PC-9 (cell line): ENCODE data around the gene C9. TPM values are rescaled to one million over a fixed set of nuclear protein-coding genes. Genes with fewer than 3 reads are reported as not detected.

Experiments
- BruUV-seq: library from RNA; stranded (reverse); fragments of 400-500 nt; replicated peaks from 2 replicates; lab custom pipeline; 2021; lab: Mats Ljungman, UMichigan
- CTCF ChIA-PET: fragments of 300-600 bp; sonication (Branson Sonifier 250); formaldehyde crosslinking; loops from one replicate; lab custom pipeline; 2022; ENCODE audit warnings: antibody characterized with exemption; lab: Charles Lee
- POLR2A ChIA-PET: fragments of 300-600 bp; sonication (Branson Sonifier 250); formaldehyde crosslinking; loops from one replicate; lab custom pipeline; 2022; ENCODE audit warnings: antibody characterized with exemption; ENCODE audit not compliant: unreplicated experiment; lab: Charles Lee
- DNase-seq, 2 experiments: peaks; one replicate each; pipeline versions ENCODE4 v3.0.0 to v3.0.0-alpha.2; 2015 to 2022; ENCODE audit warnings: mixed read lengths in 1 of 2
- H2AFZ ChIP-seq: fragments of 200-600 bp; sonication (generic); 2 replicates; pipeline ENCODE4 v1.8.1; 2017; ENCODE audit warnings: antibody characterized with exemption
- H3F3A ChIP-seq: fragments of 200-600 bp; sonication (generic); 2 replicates; pipeline ENCODE4 v1.8.1; 2017; ENCODE audit warnings: antibody characterized with exemption, mild to moderate bottlenecking, low read depth; ENCODE audit not compliant: insufficient read depth
- H3K27ac ChIP-seq: fragments of 200-600 bp; sonication (generic); 2 replicates; pipeline ENCODE4 v1.6.1; 2016; ENCODE audit warnings: mixed run types
- H3K27me3 ChIP-seq: fragments of 200-600 bp; sonication (generic); 2 replicates; pipeline ENCODE4 v1.6.1; 2016; ENCODE audit warnings: low read depth, mixed run types; ENCODE audit not compliant: insufficient read depth
- H3K36me3 ChIP-seq: fragments of 200-600 bp; sonication (generic); 2 replicates; pipeline ENCODE4 v1.6.1; 2016; ENCODE audit warnings: low read depth, mixed run types
- H3K4me1 ChIP-seq: fragments of 200-600 bp; sonication (generic); replicated peaks from 2 replicates; pipeline ENCODE4 v1.6.1; 2016; ENCODE audit warnings: mixed run types; ENCODE audit not compliant: insufficient read depth
- H3K4me2 ChIP-seq: fragments of 200-600 bp; sonication (generic); 2 replicates; pipeline ENCODE4 v1.6.1; 2017; ENCODE audit warnings: mixed run types
- H3K4me3 ChIP-seq: fragments of 200-600 bp; sonication (generic); 2 replicates; pipeline ENCODE4 v1.6.1; 2016; ENCODE audit warnings: mixed run types
- H3K79me2 ChIP-seq: fragments of 200-600 bp; sonication (generic); 2 replicates; pipeline ENCODE4 v1.6.1; 2017; ENCODE audit warnings: low read depth, mixed run types
- H3K9me2 ChIP-seq: fragments of 200-600 bp; sonication (generic); 2 replicates; pipeline ENCODE4 v1.8.1; 2017; ENCODE audit warnings: mild to moderate bottlenecking; ENCODE audit not compliant: insufficient read depth
- H3K9me3 ChIP-seq: fragments of 200-600 bp; sonication (generic); 2 replicates; pipeline ENCODE4 v1.8.1; 2016; ENCODE audit warnings: low read depth; ENCODE audit not compliant: insufficient read depth
- H4K20me1 ChIP-seq: fragments of 200-600 bp; sonication (generic); 2 replicates; pipeline ENCODE4 v1.8.1; 2017; ENCODE audit not compliant: insufficient read depth
- EZH2 ChIP-seq: fragments of 200-600 bp; sonication (generic); IDR thresholded peaks from 2 replicates; pipeline ENCODE4 v1.8.0; 2017; ENCODE audit warnings: antibody characterized with exemption, low read depth
- intact Hi-C: fragments of 100-400 bp; cut with micrococcal nuclease; formaldehyde crosslinking; loops from one replicate; pipeline ENCODE4 v1.10.0; 2022; ENCODE audit not compliant: unreplicated experiment
- total RNA-seq: library from RNA; stranded (reverse); gene quantifications from 2 replicates; pipeline ENCODE4 v1.2.3, GENCODE V29; 2021
- TF ChIP-seq, protein P1 (sequence below): fragments of 200-600 bp; sonication (generic); conservative IDR thresholded peaks from 2 replicates; pipeline ENCODE4 v1.6.1; 2017; ENCODE audit warnings: mixed run types, antibody characterized with exemption, mild to moderate bottlenecking, moderate library complexity

The C9 gene
- total RNA-seq, 1 experiment from 2014 or later = not detected

DNA sequence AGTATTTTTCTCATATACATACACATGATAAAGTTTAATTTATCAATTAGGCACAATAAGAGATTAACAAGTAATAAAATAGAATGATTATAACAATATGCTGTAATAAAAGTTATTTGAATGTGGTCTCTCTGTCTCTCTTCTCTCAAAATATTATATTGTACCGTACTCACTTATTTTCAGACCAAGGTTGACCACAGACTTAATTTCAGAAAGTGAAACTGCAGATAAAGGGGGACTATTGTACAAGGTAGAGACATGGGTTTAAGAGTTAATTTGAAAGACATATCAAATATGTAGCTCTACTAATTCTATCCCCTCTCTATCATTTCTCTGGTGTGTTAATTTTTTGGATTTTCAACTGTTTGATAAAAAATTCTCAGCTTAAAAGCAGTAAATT lies 20.0 kb upstream of the C9 start:
- H3K9me2 ChIP-seq = peaks cover 7% of the 10 kb centered on the region; the same call in 1 of the 2 replicates
- H3K9me3 ChIP-seq = no peaks in the 10 kb centered on the region
- CTCF ChIA-PET = no interaction called here
- no peak overlapping the region for H3K27ac ChIP-seq
- TF ChIP-seq, protein P1, sequence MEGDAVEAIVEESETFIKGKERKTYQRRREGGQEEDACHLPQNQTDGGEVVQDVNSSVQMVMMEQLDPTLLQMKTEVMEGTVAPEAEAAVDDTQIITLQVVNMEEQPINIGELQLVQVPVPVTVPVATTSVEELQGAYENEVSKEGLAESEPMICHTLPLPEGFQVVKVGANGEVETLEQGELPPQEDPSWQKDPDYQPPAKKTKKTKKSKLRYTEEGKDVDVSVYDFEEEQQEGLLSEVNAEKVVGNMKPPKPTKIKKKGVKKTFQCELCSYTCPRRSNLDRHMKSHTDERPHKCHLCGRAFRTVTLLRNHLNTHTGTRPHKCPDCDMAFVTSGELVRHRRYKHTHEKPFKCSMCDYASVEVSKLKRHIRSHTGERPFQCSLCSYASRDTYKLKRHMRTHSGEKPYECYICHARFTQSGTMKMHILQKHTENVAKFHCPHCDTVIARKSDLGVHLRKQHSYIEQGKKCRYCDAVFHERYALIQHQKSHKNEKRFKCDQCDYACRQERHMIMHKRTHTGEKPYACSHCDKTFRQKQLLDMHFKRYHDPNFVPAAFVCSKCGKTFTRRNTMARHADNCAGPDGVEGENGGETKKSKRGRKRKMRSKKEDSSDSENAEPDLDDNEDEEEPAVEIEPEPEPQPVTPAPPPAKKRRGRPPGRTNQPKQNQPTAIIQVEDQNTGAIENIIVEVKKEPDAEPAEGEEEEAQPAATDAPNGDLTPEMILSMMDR = no peak
- TF ChIP-seq EZH2 = no peak
- H2AFZ ChIP-seq = no peak overlapping the region
- no peak overlapping the region for H3K4me2 ChIP-seq
- H3K4me3 ChIP-seq = no peak overlapping the region
- BruUV-seq = no TSS peak
- peak in 1 of 2 experiments; percentile 4 for DNase-seq
- no peaks in the 10 kb centered on the region for H3K27me3 ChIP-seq
- no peaks in the 10 kb centered on the region for H4K20me1 ChIP-seq
- H3F3A ChIP-seq = no peaks in the 10 kb centered on the region
- H3K4me1 ChIP-seq = no peaks in the 10 kb centered on the region
- intact Hi-C loops = no loop called here
- no peaks in the 10 kb centered on the region for H3K79me2 ChIP-seq
- no peaks in the 10 kb centered on the region for H3K36me3 ChIP-seq
- POLR2A ChIA-PET = no interaction called here

DNA sequence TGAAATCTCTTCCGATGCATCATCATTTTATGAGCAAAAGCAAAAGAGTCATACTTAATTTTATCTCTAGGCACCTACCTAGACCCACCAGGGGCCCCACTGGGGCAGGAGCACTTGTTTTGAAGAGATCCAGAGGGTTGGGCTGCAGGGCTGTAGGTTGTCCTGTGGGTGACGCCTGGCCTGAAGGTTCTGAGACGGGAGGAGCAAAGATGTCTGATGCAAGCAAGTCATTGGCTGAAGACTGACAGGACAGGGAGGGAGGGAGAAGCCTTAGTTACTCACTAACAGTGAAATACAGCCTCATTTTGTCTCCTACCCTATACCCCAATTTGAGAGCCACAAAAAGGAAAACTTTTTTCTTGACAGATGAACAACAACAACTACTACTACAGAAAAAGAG lies 17.1 kb upstream of the C9 start:
- no peaks in the 10 kb centered on the region for H3K9me3 ChIP-seq
- no peak overlapping the region for H3K4me2 ChIP-seq
- BruUV-seq = no TSS peak
- peak in 1 of 2 experiments; percentile 23 for DNase-seq
- no peaks in the 10 kb centered on the region for H3K27me3 ChIP-seq
- no peaks in the 10 kb centered on the region for H3K9me2 ChIP-seq
- CTCF ChIA-PET = no interaction called here
- H3F3A ChIP-seq = no peaks in the 10 kb centered on the region
- intact Hi-C loops = no loop called here
- H3K27ac ChIP-seq = no peak overlapping the region
- no peaks in the 10 kb centered on the region for H3K79me2 ChIP-seq
- no peaks in the 10 kb centered on the region for H4K20me1 ChIP-seq
- no peak overlapping the region for H3K4me3 ChIP-seq
- no peaks in the 10 kb centered on the region for H3K36me3 ChIP-seq
- H3K4me1 ChIP-seq = no peaks in the 10 kb centered on the region
- TF ChIP-seq, protein P1 = no peak
- TF ChIP-seq EZH2 = no peak
- POLR2A ChIA-PET = no interaction called here
- no peak overlapping the region for H2AFZ ChIP-seq

DNA sequence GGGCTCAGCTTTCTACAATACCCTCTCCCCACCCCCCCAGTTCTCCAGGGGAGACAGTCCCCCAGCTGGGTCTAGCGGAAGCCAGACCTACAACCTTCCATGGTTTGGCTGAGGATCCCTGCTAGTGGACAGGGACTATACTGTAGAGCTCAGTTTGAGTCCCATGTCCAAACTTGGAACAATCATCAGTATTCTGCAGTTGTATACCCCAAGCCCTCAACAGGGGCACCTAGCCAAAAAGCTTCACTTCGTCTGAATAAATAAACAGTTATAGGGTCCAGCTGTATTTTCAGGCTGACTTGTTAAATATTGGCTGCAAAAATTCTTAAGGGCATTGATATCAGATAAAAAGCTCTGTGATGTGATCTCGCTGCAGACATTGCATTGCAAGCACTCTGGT lies 15.4 kb upstream of the C9 start:
- H3K4me1 ChIP-seq = no peaks in the 10 kb centered on the region
- no peak for TF ChIP-seq EZH2
- TF ChIP-seq, protein P1 = no peak
- no peaks in the 10 kb centered on the region for H3K27me3 ChIP-seq
- no peaks in the 10 kb centered on the region for H3K79me2 ChIP-seq
- no peak overlapping the region for H3K4me2 ChIP-seq
- H3K36me3 ChIP-seq = no peaks in the 10 kb centered on the region
- no peaks in the 10 kb centered on the region for H3K9me2 ChIP-seq
- POLR2A ChIA-PET = no interaction called here
- no peak overlapping the region for H3K27ac ChIP-seq
- H2AFZ ChIP-seq = no peak overlapping the region
- H3F3A ChIP-seq = no peaks in the 10 kb centered on the region
- H4K20me1 ChIP-seq = no peaks in the 10 kb centered on the region
- H3K4me3 ChIP-seq = no peak overlapping the region
- DNase-seq = no peak
- BruUV-seq = no TSS peak
- H3K9me3 ChIP-seq = no peaks in the 10 kb centered on the region
- CTCF ChIA-PET = interaction anchor here (0.6 to 0.7 kb wide), 2 partner anchors 187 to 279 kb away, joined by 7 to 22 read pairs; no protein-coding TSS in a partner anchor
- intact Hi-C loops = loop anchor here (5.0 to 10.0 kb wide), 2 partner anchors 335 to 387 kb away; no protein-coding TSS in a partner anchor
